HEK293 (cell line): ENCODE results near the gene PEPD.

Experiments used
- CTCF ChIA-PET: fragments of 350-600 bp; formaldehyde crosslinking; extraction: SDS; loops from one replicate; lab custom pipeline; 2021; ENCODE audit warnings: antibody characterized with exemption; lab: Yijun Ruan, JAX
- POLR2A ChIA-PET: fragments of 300-600 bp; formaldehyde crosslinking; extraction: SDS; loops from one replicate; lab custom pipeline; 2020; ENCODE audit warnings: antibody characterized with exemption, inconsistent platforms; lab: Yijun Ruan, JAX
- H3K27ac ChIP-seq: fragments of 200-500 bp; sonication (Bioruptor generic); 2 replicates; pipeline ENCODE4 v1.5.1; 2014; ENCODE audit warnings: low read depth, low read length, control low read depth, inconsistent platforms; ENCODE audit errors: extremely low read depth
- H3K36me3 ChIP-seq, 2 experiments: fragments of 200-500 bp in 1 of 2; sonication (Bioruptor generic) in 1 of 2; 1 replicate in 1 of 2; 2 replicates in 1 of 2; pipeline ENCODE4 v1.5.1; 2014 to 2017; ENCODE audit warnings: inconsistent platforms in 2 of 2, low read length in 2 of 2; ENCODE audit not compliant: control insufficient read depth in 2 of 2, insufficient read depth in 1 of 2
- H3K4me1 ChIP-seq: fragments of 200-500 bp; sonication (Bioruptor generic); 2 replicates; pipeline ENCODE4 v1.5.1; 2014; ENCODE audit warnings: mild to moderate bottlenecking, low read length, inconsistent platforms; ENCODE audit not compliant: control insufficient read depth, insufficient read depth
- H3K4me3 ChIP-seq: 2 replicates; pipeline ENCODE4 v1.5.1; 2011; ENCODE audit warnings: low read depth, mild to moderate bottlenecking, control low read depth, low read length, moderate library complexity
- H3K9me3 ChIP-seq: fragments of 200-500 bp; sonication (Bioruptor generic); 2 replicates; pipeline ENCODE4 v1.5.1; 2014; ENCODE audit warnings: low read depth, low read length, inconsistent platforms; ENCODE audit not compliant: control insufficient read depth, insufficient read depth
- GFI1B ChIP-seq: fragments of 450-650 bp; formaldehyde crosslinking; IDR thresholded peaks from 2 replicates; pipeline ENCODE4 v1.5.1; 2016; ENCODE audit warnings: missing biosample characterization, missing genetic modification characterization
- GLI2 ChIP-seq: fragments of 450-650 bp; formaldehyde crosslinking; IDR thresholded peaks from 2 replicates; pipeline ENCODE4; 2017; ENCODE audit warnings: missing biosample characterization, missing genetic modification characterization, low read depth, borderline replicate concordance
- KLF16 ChIP-seq: fragments of 450-650 bp; formaldehyde crosslinking; IDR thresholded peaks from 2 replicates; pipeline ENCODE4 v1.5.1; 2017; ENCODE audit warnings: missing biosample characterization, missing genetic modification characterization
- ZBTB44 ChIP-seq: fragments of 450-650 bp; IDR thresholded peaks from 2 replicates; pipeline ENCODE4 v1.5.1; 2018; ENCODE audit warnings: missing biosample characterization, mild to moderate bottlenecking, missing genetic modification characterization
- ZBTB48 ChIP-seq: fragments of 450-650 bp; formaldehyde crosslinking; IDR thresholded peaks from 2 replicates; pipeline ENCODE4 v1.5.1; 2016; ENCODE audit warnings: missing biosample characterization, missing genetic modification characterization
- ZNF175 ChIP-seq: fragments of 450-650 bp; formaldehyde crosslinking; IDR thresholded peaks from 2 replicates; pipeline ENCODE4 v1.5.1; 2016; ENCODE audit warnings: missing biosample characterization, missing genetic modification characterization
- ZNF214 ChIP-seq: fragments of 450-650 bp; formaldehyde crosslinking; IDR thresholded peaks from 2 replicates; pipeline ENCODE4 v1.5.1; 2017; ENCODE audit warnings: missing biosample characterization, mild to moderate bottlenecking, missing genetic modification characterization, borderline replicate concordance
- ZNF24 ChIP-seq: fragments of 450-650 bp; formaldehyde crosslinking; IDR thresholded peaks from 2 replicates; pipeline ENCODE4 v1.5.1; 2016; ENCODE audit warnings: missing biosample characterization, missing genetic modification characterization
- ZNF280D ChIP-seq: fragments of 450-650 bp; formaldehyde crosslinking; IDR thresholded peaks from 2 replicates; pipeline ENCODE4 v1.5.1; 2016; ENCODE audit warnings: missing biosample characterization, missing genetic modification characterization
- ZNF394 ChIP-seq: fragments of 450-650 bp; formaldehyde crosslinking; IDR thresholded peaks from 2 replicates; pipeline ENCODE4 v1.5.1; 2016; ENCODE audit warnings: missing biosample characterization, missing genetic modification characterization, mild to moderate bottlenecking, moderate library complexity, borderline replicate concordance
- ZNF433 ChIP-seq: fragments of 450-650 bp; formaldehyde crosslinking; IDR thresholded peaks from 2 replicates; pipeline ENCODE4 v1.5.1; 2016; ENCODE audit warnings: missing biosample characterization, missing genetic modification characterization, low read depth
- ZNF510 ChIP-seq: fragments of 450-650 bp; formaldehyde crosslinking; IDR thresholded peaks from 2 replicates; pipeline ENCODE4 v1.5.1; 2018; ENCODE audit warnings: mild to moderate bottlenecking, missing genetic modification characterization, missing biosample characterization; ENCODE audit not compliant: insufficient replicate concordance
- ZNF544 ChIP-seq: fragments of 450-650 bp; formaldehyde crosslinking; IDR thresholded peaks from 2 replicates; pipeline ENCODE4 v1.5.0; 2017; ENCODE audit warnings: missing biosample characterization, missing genetic modification characterization
- ZNF548 ChIP-seq: fragments of 450-650 bp; formaldehyde crosslinking; IDR thresholded peaks from 2 replicates; pipeline ENCODE4 v1.5.1; 2016; ENCODE audit warnings: missing biosample characterization, missing genetic modification characterization
- ZNF621 ChIP-seq: fragments of 450-650 bp; formaldehyde crosslinking; IDR thresholded peaks from 2 replicates; pipeline ENCODE4 v1.5.1; 2017; ENCODE audit warnings: missing biosample characterization, missing genetic modification characterization
- ZNF677 ChIP-seq: fragments of 450-650 bp; IDR thresholded peaks from 2 replicates; pipeline ENCODE4 v1.5.0; 2018; ENCODE audit warnings: missing biosample characterization, mild to moderate bottlenecking, missing genetic modification characterization, moderate library complexity
- TF ChIP-seq, protein P1 (sequence below): fragments of 450-650 bp; formaldehyde crosslinking; IDR thresholded peaks from 2 replicates; pipeline ENCODE4 v1.5.1; 2017; ENCODE audit warnings: missing biosample characterization, missing genetic modification characterization

PEPD gene

GRCh38 chr19:33446330-33447293 is 75.0 kb downstream of the PEPD start (continued):
- TF ChIP-seq ZNF677 (tag by site-specific recombination) (no peak), ZNF175 (tag by site-specific recombination) (no peak), ZNF214 (no peak), ZNF544 (tag by site-specific recombination) (no peak), GLI2 (no peak), GFI1B (tag by site-specific recombination) (no peak), ZNF24 (no peak), ZNF394 (tag by site-specific recombination) (no peak), ZBTB48 (tag by site-specific recombination) (no peak), ZNF621 (tag by site-specific recombination) (no peak), ZBTB44 (no peak), ZNF510 (tag by site-specific recombination) (no peak), KLF16 (no peak), ZNF280D (tag by site-specific recombination) (no peak), ZNF433 (tag by site-specific recombination) (no peak)

DNA sequence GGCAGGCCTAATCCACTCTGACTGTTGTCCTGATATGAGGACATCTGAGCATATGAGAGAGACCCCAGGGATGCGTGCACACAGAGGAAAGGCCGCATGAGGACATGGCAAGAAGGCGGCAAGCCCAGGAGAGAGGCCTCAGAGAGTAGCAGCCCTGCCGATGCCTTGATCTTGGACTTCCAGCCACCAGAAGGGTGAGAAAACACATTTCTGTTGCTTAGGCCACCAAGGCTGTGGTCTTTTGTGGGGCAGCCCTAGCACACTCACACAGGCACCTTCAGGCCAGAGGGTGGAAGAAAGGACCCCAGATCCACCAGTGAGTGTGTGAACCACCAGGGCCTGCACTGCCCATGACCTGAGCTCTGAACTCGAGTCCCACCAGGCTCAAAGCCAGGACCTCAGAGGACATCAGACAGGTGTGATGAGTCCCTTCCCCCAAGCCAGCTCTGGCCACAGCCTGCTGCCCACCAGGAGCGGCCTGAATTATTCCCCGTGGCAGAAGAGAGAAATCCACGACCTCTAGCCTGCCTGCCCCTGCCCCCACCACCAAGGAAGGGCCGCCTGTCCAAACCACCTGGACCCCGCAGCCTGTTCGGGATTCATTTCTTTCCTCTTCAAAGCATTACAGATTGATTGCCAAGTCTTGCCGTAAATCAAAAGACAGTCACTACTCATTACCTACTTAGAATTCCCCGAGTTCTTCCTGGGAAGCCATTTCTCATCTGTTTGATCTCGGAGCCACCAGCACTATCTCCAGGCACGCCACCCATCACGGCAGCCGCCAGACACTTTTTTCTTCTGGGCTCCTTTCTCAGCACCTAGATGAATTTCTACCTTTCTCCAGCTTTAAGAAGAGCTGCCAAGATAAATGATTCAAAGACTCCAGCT is 75.9 kb downstream of the PEPD start:
- Histone ChIP-seq H3K9me3 (no peaks in the 10 kb centered on the region), H3K4me1 (no peaks in the 10 kb centered on the region), H3K4me3 (no peak overlapping the region), H3K36me3 (peaks cover 0 to 4% of the 10 kb centered on the region in 2 experiments; a peak in 1 of 3 replicates), H3K27ac (no peak overlapping the region)
- ChIA-PET POLR2A (no interaction called here), CTCF (interaction anchor here (0.6 to 2.2 kb wide), 6 partner anchors 13 to 235 kb away, joined by 3 to 10 read pairs (median 4); no protein-coding TSS in a partner anchor)
- TF ChIP-seq ZNF548 (tag by site-specific recombination): peak; percentile 96
- TF ChIP-seq, protein P1, sequence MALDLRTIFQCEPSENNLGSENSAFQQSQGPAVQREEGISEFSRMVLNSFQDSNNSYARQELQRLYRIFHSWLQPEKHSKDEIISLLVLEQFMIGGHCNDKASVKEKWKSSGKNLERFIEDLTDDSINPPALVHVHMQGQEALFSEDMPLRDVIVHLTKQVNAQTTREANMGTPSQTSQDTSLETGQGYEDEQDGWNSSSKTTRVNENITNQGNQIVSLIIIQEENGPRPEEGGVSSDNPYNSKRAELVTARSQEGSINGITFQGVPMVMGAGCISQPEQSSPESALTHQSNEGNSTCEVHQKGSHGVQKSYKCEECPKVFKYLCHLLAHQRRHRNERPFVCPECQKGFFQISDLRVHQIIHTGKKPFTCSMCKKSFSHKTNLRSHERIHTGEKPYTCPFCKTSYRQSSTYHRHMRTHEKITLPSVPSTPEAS (tag by site-specific recombination): no peak
- TF ChIP-seq, all 188 proteins: peak for 1
